ENCODE results near the gene CRTAP.

DNA sequence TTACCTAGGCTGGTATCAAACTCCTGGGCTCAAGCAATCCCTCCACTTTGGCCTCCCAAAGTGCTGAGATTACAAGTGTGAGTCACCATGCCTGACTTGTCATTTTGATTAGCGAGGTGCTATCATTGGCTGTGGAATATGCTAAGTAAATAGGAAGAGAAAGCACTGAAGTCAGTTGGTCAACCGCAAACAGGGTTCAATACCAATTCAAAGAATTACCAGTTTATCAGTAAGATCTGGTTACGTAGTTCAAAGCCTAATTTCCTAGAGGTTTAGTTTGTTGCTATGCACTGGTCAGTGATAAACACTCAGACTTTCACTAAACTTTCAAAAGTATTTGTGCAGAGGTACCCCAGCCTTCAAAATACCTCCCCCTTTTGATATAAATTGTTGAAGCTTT is 46.3 kb upstream of the CRTAP start:
- TF ChIP-seq, protein P1, sequence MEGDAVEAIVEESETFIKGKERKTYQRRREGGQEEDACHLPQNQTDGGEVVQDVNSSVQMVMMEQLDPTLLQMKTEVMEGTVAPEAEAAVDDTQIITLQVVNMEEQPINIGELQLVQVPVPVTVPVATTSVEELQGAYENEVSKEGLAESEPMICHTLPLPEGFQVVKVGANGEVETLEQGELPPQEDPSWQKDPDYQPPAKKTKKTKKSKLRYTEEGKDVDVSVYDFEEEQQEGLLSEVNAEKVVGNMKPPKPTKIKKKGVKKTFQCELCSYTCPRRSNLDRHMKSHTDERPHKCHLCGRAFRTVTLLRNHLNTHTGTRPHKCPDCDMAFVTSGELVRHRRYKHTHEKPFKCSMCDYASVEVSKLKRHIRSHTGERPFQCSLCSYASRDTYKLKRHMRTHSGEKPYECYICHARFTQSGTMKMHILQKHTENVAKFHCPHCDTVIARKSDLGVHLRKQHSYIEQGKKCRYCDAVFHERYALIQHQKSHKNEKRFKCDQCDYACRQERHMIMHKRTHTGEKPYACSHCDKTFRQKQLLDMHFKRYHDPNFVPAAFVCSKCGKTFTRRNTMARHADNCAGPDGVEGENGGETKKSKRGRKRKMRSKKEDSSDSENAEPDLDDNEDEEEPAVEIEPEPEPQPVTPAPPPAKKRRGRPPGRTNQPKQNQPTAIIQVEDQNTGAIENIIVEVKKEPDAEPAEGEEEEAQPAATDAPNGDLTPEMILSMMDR (conservative IDR thresholded peaks at IDR 0.05; ENCODE audit: low read length): no peak
- no peak for TF ChIP-seq EZH2phosphoT487 (IDR thresholded peaks at IDR 0.05; ENCODE audit: borderline replicate concordance)
